Left ventricle myocardium inferior (tissue), 1 donor: Measurements from ENCODE around the gene VCAN. TPM values are rescaled to one million over a fixed set of nuclear protein-coding genes. Genes with fewer than 3 reads are reported as not detected.

Experiments
- DNase-seq: peaks from one replicate; pipeline ENCODE4 v3.0.0-alpha.2; 2020
- H3K27ac ChIP-seq: fragments of 200-600 bp; replicated peaks from 2 replicates; pipeline ENCODE4 v1.8.0; 2021
- H3K27me3 ChIP-seq: fragments of 200-600 bp; 2 replicates; pipeline ENCODE4 v1.8.0; 2021; ENCODE audit warnings: low read depth
- H3K36me3 ChIP-seq: fragments of 200-600 bp; 2 replicates; pipeline ENCODE4 v1.8.0; 2021
- H3K4me1 ChIP-seq: fragments of 200-600 bp; 2 replicates; pipeline ENCODE4 v1.8.0; 2021
- H3K4me3 ChIP-seq: fragments of 200-600 bp; 2 replicates; pipeline ENCODE4 v1.8.0; 2021; ENCODE audit warnings: mild to moderate bottlenecking, moderate library complexity
- H3K9me3 ChIP-seq: fragments of 200-600 bp; replicated peaks from 2 replicates; pipeline ENCODE4 v1.8.0; 2021
- intact Hi-C: fragments of 100-400 bp; cut with micrococcal nuclease; formaldehyde crosslinking; loops from one replicate; pipeline ENCODE4 v1.11.0; 2022
- total RNA-seq: library from RNA; stranded (reverse); fragmentation: NEBNext Ultra II Directional; extraction: Animal tissue kit (Norgen Biotek cat#: 25700); gene quantifications from one replicate; pipeline ENCODE4 v1.2.1, GENCODE V29; 2021
- TF ChIP-seq, protein P1 (sequence below): fragments of 200-600 bp; IDR thresholded peaks from 2 replicates; pipeline ENCODE4 v1.8.0; 2021; ENCODE audit warnings: antibody characterized with exemption, mild to moderate bottlenecking, borderline replicate concordance
- donor health status: DM: no; HTN: yes; CAD: no; lungs with severe emphysema.

Gene VCAN
- total RNA-seq, 1 donor from 2014 or later = 25.2 TPM

GRCh38 chr5:83554133-83554532 is 82.6 kb downstream of the VCAN start:
- TF ChIP-seq, protein P1, sequence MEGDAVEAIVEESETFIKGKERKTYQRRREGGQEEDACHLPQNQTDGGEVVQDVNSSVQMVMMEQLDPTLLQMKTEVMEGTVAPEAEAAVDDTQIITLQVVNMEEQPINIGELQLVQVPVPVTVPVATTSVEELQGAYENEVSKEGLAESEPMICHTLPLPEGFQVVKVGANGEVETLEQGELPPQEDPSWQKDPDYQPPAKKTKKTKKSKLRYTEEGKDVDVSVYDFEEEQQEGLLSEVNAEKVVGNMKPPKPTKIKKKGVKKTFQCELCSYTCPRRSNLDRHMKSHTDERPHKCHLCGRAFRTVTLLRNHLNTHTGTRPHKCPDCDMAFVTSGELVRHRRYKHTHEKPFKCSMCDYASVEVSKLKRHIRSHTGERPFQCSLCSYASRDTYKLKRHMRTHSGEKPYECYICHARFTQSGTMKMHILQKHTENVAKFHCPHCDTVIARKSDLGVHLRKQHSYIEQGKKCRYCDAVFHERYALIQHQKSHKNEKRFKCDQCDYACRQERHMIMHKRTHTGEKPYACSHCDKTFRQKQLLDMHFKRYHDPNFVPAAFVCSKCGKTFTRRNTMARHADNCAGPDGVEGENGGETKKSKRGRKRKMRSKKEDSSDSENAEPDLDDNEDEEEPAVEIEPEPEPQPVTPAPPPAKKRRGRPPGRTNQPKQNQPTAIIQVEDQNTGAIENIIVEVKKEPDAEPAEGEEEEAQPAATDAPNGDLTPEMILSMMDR = no peak
- no peaks in the 10 kb centered on the region for H3K27me3 ChIP-seq
- H3K9me3 ChIP-seq = no peaks in the 10 kb centered on the region
- H3K4me3 ChIP-seq = no peak overlapping the region
- intact Hi-C loops = no loop called here
- no peak for DNase-seq
- peaks cover 16% of the 10 kb centered on the region for H3K4me1 ChIP-seq
- H3K36me3 ChIP-seq = no peaks in the 10 kb centered on the region
- H3K27ac ChIP-seq = peak overlapping the region; percentile 38

DNA sequence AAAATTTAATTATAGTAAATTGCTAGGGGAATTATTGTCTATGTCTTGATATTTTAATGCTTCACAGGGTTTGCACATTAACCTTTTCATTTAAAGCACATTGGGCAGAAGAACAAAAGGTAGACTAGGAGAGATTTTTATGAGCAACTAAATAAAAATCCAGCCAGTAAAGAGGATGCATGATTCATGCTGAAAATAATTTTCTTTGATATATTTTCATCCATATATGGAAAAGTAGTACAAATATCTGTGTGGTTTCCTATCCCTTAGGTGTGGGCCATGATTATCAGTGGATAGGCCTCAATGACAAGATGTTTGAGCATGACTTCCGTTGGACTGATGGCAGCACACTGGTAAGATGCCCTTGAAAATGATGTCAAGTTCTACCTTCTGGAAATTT is 83.1 kb downstream of the VCAN start:
- Histone ChIP-seq H3K4me3 (no peak overlapping the region), H3K27ac (no peak overlapping the region), H3K9me3 (no peaks in the 10 kb centered on the region), H3K27me3 (no peaks in the 10 kb centered on the region), H3K36me3 (no peaks in the 10 kb centered on the region), H3K4me1 (peaks cover 16% of the 10 kb centered on the region)
- intact Hi-C loops = no loop called here
- DNase-seq = no peak
- TF ChIP-seq, protein P1 = no peak

- intact Hi-C loops = no loop called here
- Histone ChIP-seq H3K27ac (no peak overlapping the region), H3K9me3 (no peaks in the 10 kb centered on the region), H3K27me3 (no peaks in the 10 kb centered on the region), H3K36me3 (no peaks in the 10 kb centered on the region), H3K4me3 (no peak overlapping the region), H3K4me1 (peaks cover 16% of the 10 kb centered on the region)
- DNase-seq = no peak
- TF ChIP-seq, protein P1 = no peak
Measured at GRCh38 chr5:83555263-83555662, 83.7 kb downstream of the VCAN start.

- H3K4me3 ChIP-seq = no peak overlapping the region
- intact Hi-C loops = no loop called here
- H3K9me3 ChIP-seq = no peaks in the 10 kb centered on the region
- TF ChIP-seq, protein P1 = no peak
- H3K36me3 ChIP-seq = no peaks in the 10 kb centered on the region
- H3K27ac ChIP-seq = no peak overlapping the region
- H3K27me3 ChIP-seq = no peaks in the 10 kb centered on the region
- peaks cover 16% of the 10 kb centered on the region for H3K4me1 ChIP-seq
- no peak for DNase-seq
Measured at GRCh38 chr5:83556190-83556589, 84.6 kb downstream of the VCAN start.

GRCh38 chr5:83559118-83559785 is 87.7 kb downstream of the VCAN start:
- intact Hi-C loops = no loop called here
- no peak overlapping the region for H3K4me3 ChIP-seq
- H3K9me3 ChIP-seq = no peaks in the 10 kb centered on the region
- H3K27me3 ChIP-seq = no peaks in the 10 kb centered on the region
- no peak for DNase-seq
- TF ChIP-seq, protein P1 = no peak
- H3K27ac ChIP-seq = no peak overlapping the region
- H3K36me3 ChIP-seq = no peaks in the 10 kb centered on the region
- peaks cover 10% of the 10 kb centered on the region for H3K4me1 ChIP-seq
